Middle frontal gyrus (tissue), 1 donor: ENCODE data around the gene ABHD6.
"Not testable (repeated sequence)": the region's sequence is repeated elsewhere in the genome, so short reads cannot be mapped to it uniquely, and the experiment has no call there.

Source experiments
- DNase-seq: peaks from one replicate; pipeline ENCODE4 v3.0.0-alpha.2; 2015; ENCODE audit warnings: low spot score; ENCODE audit errors: extremely low spot score

ABHD6 gene

GRCh38 chr3:58242340-58242739, 4.7 kb downstream of the ABHD6 start:
- DNase-seq, result no peak

GRCh38 chr3:58242860-58243259, 5.3 kb downstream of the ABHD6 start:
- DNase-seq, result not testable (repeated sequence)

GRCh38 chr3:58243976-58244585, 6.5 kb downstream of the ABHD6 start:
- DNase-seq, result no peak

GRCh38 chr3:58246148-58247047, 8.8 kb downstream of the ABHD6 start:
- no peak for DNase-seq

GRCh38 chr3:58249358-58250092, 11.9 kb downstream of the ABHD6 start:
- DNase-seq, result no peak

GRCh38 chr3:58250093-58250707, 12.6 kb downstream of the ABHD6 start:
- no peak for DNase-seq

GRCh38 chr3:58251631-58252035, 14.0 kb downstream of the ABHD6 start:
- no peak for DNase-seq

GRCh38 chr3:58254144-58254543, 16.6 kb downstream of the ABHD6 start:
- no peak for DNase-seq

GRCh38 chr3:58256061-58256460, 18.5 kb downstream of the ABHD6 start:
- DNase-seq, result no peak

GRCh38 chr3:58256511-58256910, 18.9 kb downstream of the ABHD6 start:
- no peak for DNase-seq

- no peak for DNase-seq
Measured at GRCh38 chr3:58258392-58259055, 20.9 kb downstream of the ABHD6 start.

- peak; percentile 33 for DNase-seq
Measured at GRCh38 chr3:58260261-58260731, 22.7 kb downstream of the ABHD6 start.

GRCh38 chr3:58260733-58261132, 23.1 kb downstream of the ABHD6 start:
- no peak for DNase-seq

- DNase-seq, result no peak
Measured at GRCh38 chr3:58261954-58262666, 24.5 kb downstream of the ABHD6 start.

GRCh38 chr3:58266577-58266976, 29.0 kb downstream of the ABHD6 start:
- peak; percentile 62 for DNase-seq

- not testable (repeated sequence) for DNase-seq
Measured at GRCh38 chr3:58267543-58267942, 30.0 kb downstream of the ABHD6 start.

- no peak for DNase-seq
Measured at GRCh38 chr3:58269356-58269755, 31.8 kb downstream of the ABHD6 start.

- DNase-seq, result no peak
Measured at GRCh38 chr3:58270485-58270884, 32.9 kb downstream of the ABHD6 start.

GRCh38 chr3:58271901-58272501, 34.4 kb downstream of the ABHD6 start:
- DNase-seq, result no peak

GRCh38 chr3:58272891-58273290, 35.3 kb downstream of the ABHD6 start:
- DNase-seq, result no peak
